Activated naive CD8-positive, alpha-beta T cell (primary cell): ENCODE measurements around the gene NMRAL1.
A peak's percentile ranks its signal among the peaks of the same experiment; 100 is the strongest.

Experiments
- H3K27ac Mint-ChIP-seq: one replicate; pipeline ENCODE4 v1.8.0; 2021; ENCODE audit warnings: mixed read lengths
- H3K27me3 Mint-ChIP-seq: one replicate; pipeline ENCODE4 v1.8.0; 2021; ENCODE audit warnings: mixed read lengths
- H3K36me3 Mint-ChIP-seq: one replicate; pipeline ENCODE4 v1.8.0; 2021; ENCODE audit warnings: mixed read lengths
- H3K4me1 Mint-ChIP-seq: one replicate; pipeline ENCODE4 v1.8.0; 2021; ENCODE audit warnings: low read depth, mixed read lengths
- H3K4me3 Mint-ChIP-seq: one replicate; pipeline ENCODE4 v1.8.0; 2021; ENCODE audit warnings: mild to moderate bottlenecking, mixed read lengths
- H3K9me3 Mint-ChIP-seq: one replicate; pipeline ENCODE4 v1.8.0; 2021; ENCODE audit warnings: low read depth, mixed read lengths

NMRAL1 gene

GRCh38 chr16:4474192-4474961 lies at the start of gene NMRAL1:
Gene NMRAL1, minus strand, starts transcription at chr16:4474625. Its CDS starts 493 bp downstream, at chr16:4474132.
- Mint-ChIP-seq H3K4me1 (peaks cover 35% of the 10 kb centered on the region), H3K9me3 (no peaks in the 10 kb centered on the region), H3K36me3 (peaks cover 6% of the 10 kb centered on the region), H3K4me3 (peak within 1 kb of the TSS; percentile 92), H3K27me3 (no peaks in the 10 kb centered on the region), H3K27ac (peak within 1 kb of the TSS; percentile 90)

DNA sequence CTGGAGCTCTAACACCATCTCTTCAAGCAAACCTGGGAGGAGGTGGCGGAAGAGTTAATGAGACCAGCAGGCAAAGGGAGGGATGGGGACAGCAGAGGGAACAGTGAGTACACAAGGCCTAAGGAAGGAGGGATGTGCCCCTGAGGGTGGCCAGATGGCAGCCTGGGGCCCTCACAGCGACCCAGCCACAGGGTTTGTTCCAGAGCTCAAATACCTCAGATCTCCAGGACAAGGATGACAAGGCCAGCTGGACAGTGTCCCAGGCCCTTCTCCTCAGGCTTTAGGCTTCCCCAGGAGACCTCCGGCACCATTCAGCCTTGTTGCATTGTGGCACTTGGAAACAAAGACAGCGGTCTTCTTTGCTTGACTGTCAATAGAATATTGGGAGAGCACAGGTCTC lies 49.3 kb upstream of the NMRAL1 start:
- no peak overlapping the region for H3K4me3 Mint-ChIP-seq
- peaks cover 30% of the 10 kb centered on the region for H3K4me1 Mint-ChIP-seq
- H3K9me3 Mint-ChIP-seq, result no peaks in the 10 kb centered on the region
- H3K27ac Mint-ChIP-seq, result no peak overlapping the region
- no peaks in the 10 kb centered on the region for H3K27me3 Mint-ChIP-seq
- peaks cover 4% of the 10 kb centered on the region for H3K36me3 Mint-ChIP-seq

GRCh38 chr16:4522051-4522581 lies 47.7 kb upstream of the NMRAL1 start:
- H3K4me3 Mint-ChIP-seq, result no peak overlapping the region
- no peak overlapping the region for H3K27ac Mint-ChIP-seq
- peaks cover 4% of the 10 kb centered on the region for H3K36me3 Mint-ChIP-seq
- peaks cover 21% of the 10 kb centered on the region for H3K4me1 Mint-ChIP-seq
- no peaks in the 10 kb centered on the region for H3K9me3 Mint-ChIP-seq
- no peaks in the 10 kb centered on the region for H3K27me3 Mint-ChIP-seq

- no peaks in the 10 kb centered on the region for H3K27me3 Mint-ChIP-seq
- no peak overlapping the region for H3K4me3 Mint-ChIP-seq
- H3K36me3 Mint-ChIP-seq, result peaks cover 4% of the 10 kb centered on the region
- H3K9me3 Mint-ChIP-seq, result no peaks in the 10 kb centered on the region
- H3K27ac Mint-ChIP-seq, result no peak overlapping the region
- H3K4me1 Mint-ChIP-seq, result peaks cover 19% of the 10 kb centered on the region
Observed at GRCh38 chr16:4520913-4521312, 46.5 kb upstream of the NMRAL1 start.

DNA sequence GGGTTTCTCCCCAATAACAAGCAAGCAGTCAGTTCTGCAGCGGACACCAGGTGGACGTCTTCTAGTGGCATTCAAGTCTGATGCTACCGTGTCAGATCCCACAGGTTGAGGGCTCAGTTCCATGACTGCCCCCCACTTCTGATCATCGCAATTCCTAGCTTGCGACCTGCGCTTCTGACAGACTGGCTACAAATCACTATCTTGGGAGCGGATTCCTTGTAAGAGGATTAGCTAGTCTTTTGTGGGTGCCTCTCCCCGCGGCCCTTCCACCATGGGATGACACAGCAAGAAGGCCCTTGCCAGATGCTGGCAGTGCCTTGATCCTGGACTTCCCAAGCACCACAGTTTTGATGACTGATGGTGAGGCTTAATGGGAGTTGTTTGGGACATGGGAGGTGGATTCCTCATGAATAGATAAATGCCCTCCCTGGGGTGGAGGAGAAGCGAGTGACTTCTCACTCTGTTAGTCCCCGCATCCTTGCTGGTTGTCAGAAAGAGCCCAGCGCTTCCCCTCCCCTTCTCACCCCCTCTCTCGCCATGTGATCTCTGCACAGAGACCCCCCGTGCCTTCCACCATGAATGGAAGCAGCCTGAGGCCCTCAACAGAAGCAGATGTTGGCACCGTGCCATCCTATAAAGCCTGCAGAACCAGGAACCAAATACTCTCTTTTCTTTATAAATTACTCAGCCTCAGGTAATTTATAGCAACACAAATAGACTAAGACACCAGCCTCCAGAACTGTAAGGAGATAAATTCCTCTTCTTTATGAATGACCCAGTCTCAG lies 45.0 kb upstream of the NMRAL1 start:
- no peaks in the 10 kb centered on the region for H3K9me3 Mint-ChIP-seq

GRCh38 chr16:4517812-4518680 lies 43.6 kb upstream of the NMRAL1 start:
- Mint-ChIP-seq H3K27ac (peak overlapping the region; percentile 8), H3K4me1 (peaks cover 38% of the 10 kb centered on the region), H3K4me3 (no peak overlapping the region), H3K36me3 (no peaks in the 10 kb centered on the region), H3K9me3 (no peaks in the 10 kb centered on the region), H3K27me3 (no peaks in the 10 kb centered on the region)

More for the DNA sequence above, 45.0 kb upstream of the NMRAL1 start:
- H3K4me3 Mint-ChIP-seq, result no peak overlapping the region
- H3K4me1 Mint-ChIP-seq, result peaks cover 32% of the 10 kb centered on the region
- H3K27me3 Mint-ChIP-seq, result no peaks in the 10 kb centered on the region
- H3K36me3 Mint-ChIP-seq, result peaks cover 4% of the 10 kb centered on the region
- peak overlapping the region; percentile 59 for H3K27ac Mint-ChIP-seq

DNA sequence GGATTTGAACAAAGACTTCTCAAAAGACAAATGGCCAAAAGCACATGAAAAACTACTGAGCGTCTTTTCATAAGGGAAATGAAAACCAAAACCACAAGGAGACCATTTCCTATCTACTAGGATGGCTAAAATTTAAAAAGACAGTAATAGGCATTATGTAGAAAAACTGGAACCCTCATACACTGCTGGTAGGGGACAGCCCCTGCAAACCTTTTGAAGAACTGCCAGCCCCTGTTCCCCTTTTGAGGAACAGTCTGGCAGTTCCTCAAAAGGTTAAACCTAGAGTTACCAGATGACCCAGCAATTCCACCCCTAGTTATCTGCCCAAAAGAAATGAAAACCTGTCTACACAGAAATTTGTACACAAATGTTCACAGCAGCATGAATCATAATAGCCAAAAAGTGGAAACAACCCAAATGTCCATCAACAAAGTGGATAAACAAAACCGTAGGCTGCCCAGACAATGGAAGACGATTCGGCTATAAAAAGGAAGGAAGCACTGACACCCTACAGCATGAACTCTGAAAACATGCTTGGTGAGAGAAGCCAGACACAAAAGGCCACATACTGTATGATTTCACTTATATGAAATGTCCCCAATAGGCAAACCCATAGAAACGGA lies 41.3 kb upstream of the NMRAL1 start:
- H3K4me1 Mint-ChIP-seq, result peaks cover 43% of the 10 kb centered on the region
- peak overlapping the region; percentile 82 for H3K27ac Mint-ChIP-seq
- peak overlapping the region; percentile 25 for H3K4me3 Mint-ChIP-seq
- no peaks in the 10 kb centered on the region for H3K9me3 Mint-ChIP-seq
- H3K27me3 Mint-ChIP-seq, result no peaks in the 10 kb centered on the region
- H3K36me3 Mint-ChIP-seq, result no peaks in the 10 kb centered on the region

DNA sequence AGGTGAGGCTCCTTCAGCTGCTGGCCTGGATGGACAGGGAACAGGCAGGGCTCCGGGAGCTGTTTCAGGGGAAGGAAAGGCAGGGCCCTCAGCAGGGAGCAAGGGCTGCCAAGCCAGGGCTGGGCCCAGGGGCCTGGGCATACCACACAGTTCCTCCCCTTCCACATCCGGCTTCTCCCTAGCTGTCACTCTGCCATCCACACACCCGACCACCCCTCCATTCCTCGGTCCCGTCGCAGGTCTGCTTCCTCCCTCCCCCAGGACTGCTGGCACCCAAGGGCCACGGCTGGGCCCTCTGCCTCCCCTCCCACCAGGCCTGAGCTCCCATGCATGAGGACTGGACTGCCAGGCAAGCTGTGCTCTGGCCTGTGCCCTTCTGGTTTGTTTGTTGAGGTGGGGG lies 40.2 kb upstream of the NMRAL1 start:
- Mint-ChIP-seq H3K4me1 (peaks cover 37% of the 10 kb centered on the region), H3K36me3 (no peaks in the 10 kb centered on the region), H3K27ac (peak overlapping the region; percentile 82), H3K27me3 (no peaks in the 10 kb centered on the region), H3K9me3 (no peaks in the 10 kb centered on the region), H3K4me3 (no peak overlapping the region)

GRCh38 chr16:4513881-4514280 lies 39.5 kb upstream of the NMRAL1 start:
- H3K36me3 Mint-ChIP-seq, result no peaks in the 10 kb centered on the region
- no peaks in the 10 kb centered on the region for H3K9me3 Mint-ChIP-seq
- H3K27ac Mint-ChIP-seq, result no peak overlapping the region

DNA sequence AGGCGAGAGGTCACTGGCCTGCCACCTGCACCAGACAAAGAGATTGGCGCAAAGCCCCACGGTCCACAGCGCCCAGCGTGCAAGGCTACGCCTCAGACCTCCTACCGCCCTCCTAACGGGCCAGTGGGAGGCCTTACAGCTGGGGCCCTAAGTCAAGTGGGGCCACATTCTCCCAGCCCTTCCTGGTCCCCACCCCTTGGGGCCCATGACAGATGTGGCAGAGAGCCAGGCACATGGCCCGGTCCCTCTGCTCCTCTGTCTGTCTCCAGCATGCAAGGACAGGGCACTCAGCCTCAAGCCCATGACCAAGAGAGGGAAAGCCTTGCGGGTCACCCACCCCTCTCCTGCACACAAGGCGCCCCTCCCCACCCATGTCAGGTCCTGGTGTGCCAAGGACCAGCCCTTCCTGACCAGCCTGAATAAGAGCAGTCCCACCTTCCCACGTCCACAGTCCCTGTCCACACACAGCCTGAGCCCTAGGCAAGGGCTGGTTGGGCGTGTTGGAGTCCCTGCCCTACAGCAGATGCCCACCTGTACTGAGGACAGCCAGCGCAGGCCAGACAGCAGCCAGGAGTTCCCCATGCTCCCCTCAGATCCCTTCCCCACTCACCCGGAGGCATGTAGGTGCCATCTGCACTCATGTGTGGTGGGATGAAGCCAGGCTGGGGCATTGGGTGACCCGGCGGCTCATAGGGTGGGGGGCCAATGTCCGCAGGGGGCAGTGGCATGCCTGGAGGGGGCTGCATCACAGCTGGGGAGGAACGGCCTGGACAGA lies 38.8 kb upstream of the NMRAL1 start:
- no peaks in the 10 kb centered on the region for H3K36me3 Mint-ChIP-seq
- peaks cover 34% of the 10 kb centered on the region for H3K4me1 Mint-ChIP-seq
- H3K27me3 Mint-ChIP-seq, result no peaks in the 10 kb centered on the region
- H3K4me3 Mint-ChIP-seq, result no peak overlapping the region
- no peaks in the 10 kb centered on the region for H3K9me3 Mint-ChIP-seq
- peak overlapping the region; percentile 66 for H3K27ac Mint-ChIP-seq

More at GRCh38 chr16:4513881-4514280, 39.5 kb upstream of the NMRAL1 start:
- Mint-ChIP-seq H3K4me1 (peaks cover 37% of the 10 kb centered on the region), H3K27me3 (no peaks in the 10 kb centered on the region), H3K4me3 (no peak overlapping the region)

DNA sequence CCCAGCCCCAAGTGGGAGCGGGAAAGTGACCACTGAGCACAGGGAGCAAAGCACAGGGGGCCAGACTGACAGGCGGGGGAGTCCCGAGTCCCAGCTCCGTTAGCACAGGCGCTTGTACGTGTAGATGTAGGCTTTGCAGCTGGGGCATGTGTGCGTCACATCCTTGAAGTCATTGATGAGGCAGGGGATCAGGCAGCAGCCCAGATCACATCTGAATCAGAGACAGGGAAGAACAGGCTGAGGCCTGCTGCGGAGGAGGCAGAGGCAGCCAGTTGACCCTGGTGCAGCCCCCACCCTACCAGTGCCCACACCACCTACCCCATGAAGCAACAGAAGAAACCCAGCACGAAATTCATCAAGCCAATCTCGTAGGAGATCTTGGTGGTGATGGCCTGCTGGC lies 38.0 kb upstream of the NMRAL1 start:
- Mint-ChIP-seq H3K4me3 (no peak overlapping the region), H3K9me3 (no peaks in the 10 kb centered on the region), H3K36me3 (no peaks in the 10 kb centered on the region), H3K27me3 (no peaks in the 10 kb centered on the region), H3K4me1 (peaks cover 37% of the 10 kb centered on the region), H3K27ac (peak overlapping the region; percentile 75)

DNA sequence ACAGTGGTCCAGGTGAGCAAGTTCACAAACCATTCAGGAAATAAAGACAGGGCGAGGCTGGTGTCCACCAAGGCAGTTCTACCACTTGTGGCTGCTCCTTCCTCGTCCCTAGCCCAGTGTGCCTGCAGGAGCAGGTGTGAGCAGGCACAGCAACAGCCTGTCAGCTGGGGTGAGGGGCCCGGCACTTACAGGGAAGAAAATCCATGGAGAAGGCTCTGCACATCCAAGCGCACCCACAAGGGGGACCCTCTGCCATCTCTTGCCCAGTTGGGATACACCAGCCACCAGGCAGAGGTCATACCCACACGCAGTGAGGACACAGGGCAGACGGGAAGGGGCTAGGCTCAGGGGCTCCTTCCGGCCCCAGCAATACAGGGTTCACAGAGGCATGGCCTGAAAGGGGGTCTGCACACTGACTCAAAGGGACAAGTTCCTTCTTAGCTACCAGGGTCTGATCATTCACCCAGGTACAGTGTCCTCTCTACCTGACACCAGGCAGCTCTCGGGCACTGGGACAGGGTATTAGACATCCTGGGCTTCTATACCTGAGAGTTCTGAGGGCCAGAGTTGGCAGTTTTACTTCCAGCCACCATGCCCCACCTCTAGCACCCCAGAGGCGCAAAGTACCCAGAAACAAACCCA lies 37.1 kb upstream of the NMRAL1 start:
- no peak overlapping the region for H3K4me3 Mint-ChIP-seq
- H3K27me3 Mint-ChIP-seq, result no peaks in the 10 kb centered on the region
- no peaks in the 10 kb centered on the region for H3K36me3 Mint-ChIP-seq
- H3K27ac Mint-ChIP-seq, result no peak overlapping the region
- no peaks in the 10 kb centered on the region for H3K9me3 Mint-ChIP-seq
- peaks cover 43% of the 10 kb centered on the region for H3K4me1 Mint-ChIP-seq

GRCh38 chr16:4510747-4511426 lies 36.5 kb upstream of the NMRAL1 start:
- H3K27me3 Mint-ChIP-seq, result no peaks in the 10 kb centered on the region
- H3K36me3 Mint-ChIP-seq, result no peaks in the 10 kb centered on the region
- no peak overlapping the region for H3K27ac Mint-ChIP-seq
- peaks cover 46% of the 10 kb centered on the region for H3K4me1 Mint-ChIP-seq
- H3K4me3 Mint-ChIP-seq, result no peak overlapping the region
- H3K9me3 Mint-ChIP-seq, result no peaks in the 10 kb centered on the region
